ENCODE results near the gene NR4A3.

GRCh38 chr9:99894826-99895225, 73.1 kb downstream of the NR4A3 start:
- TF ChIP-seq CTCF (conservative IDR thresholded peaks at IDR 0.05; ENCODE audit: low read length): no peak
- TF ChIP-seq EZH2phosphoT487 (IDR thresholded peaks at IDR 0.05; ENCODE audit: borderline replicate concordance): no peak

Data from Loucy (cell line).